GM12874 (cell line): ENCODE data around the gene SCFD2.

Experiments used
- CTCF ChIP-seq: IDR thresholded peaks from 2 replicates; pipeline ENCODE4 v1.5.1; 2011; ENCODE audit warnings: low read depth, mild to moderate bottlenecking, control low read depth, low read length, moderate library complexity; ENCODE audit not compliant: insufficient read depth

SCFD2 gene

GRCh38 chr4:53055274-53055673 lies 310.6 kb downstream of the SCFD2 start:
- TF ChIP-seq CTCF = no peak

GRCh38 chr4:53050361-53050774 lies 315.5 kb downstream of the SCFD2 start:
- TF ChIP-seq CTCF = no peak

DNA sequence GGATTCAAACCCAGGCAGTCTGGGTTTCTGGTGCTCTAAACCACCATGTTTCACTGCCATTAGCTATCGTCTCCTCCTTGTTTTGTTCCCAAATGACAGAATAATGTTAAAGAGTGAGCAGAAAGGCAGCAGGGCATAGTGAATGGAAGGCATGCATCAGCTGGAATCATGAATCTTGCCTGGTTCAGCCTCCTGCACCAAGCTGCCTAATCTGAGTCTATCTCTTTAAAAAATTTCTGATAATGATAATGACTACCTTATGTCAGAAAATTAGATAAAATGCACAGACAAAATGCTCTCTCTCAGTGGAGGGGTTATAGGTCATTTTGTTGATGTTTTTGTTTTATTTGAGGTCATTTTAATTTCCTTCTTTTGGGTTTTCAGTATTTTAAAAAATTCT lies 316.3 kb downstream of the SCFD2 start:
- no peak for TF ChIP-seq CTCF

DNA sequence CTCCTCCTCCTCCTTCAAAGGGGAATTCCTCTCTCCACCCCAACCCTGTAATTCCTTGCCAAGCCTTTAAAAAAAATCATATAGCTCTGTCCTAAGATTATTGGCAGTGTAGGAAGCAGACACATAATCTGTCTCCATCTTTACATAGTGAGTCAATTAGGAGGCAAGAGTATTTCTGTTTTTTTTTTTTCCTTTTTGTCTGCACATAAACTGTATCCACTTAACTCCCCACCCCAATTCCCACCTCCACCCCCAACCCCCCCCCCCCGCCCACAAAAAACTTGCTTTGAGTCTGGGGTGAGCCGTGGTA lies 321.3 kb downstream of the SCFD2 start:
- no peak for TF ChIP-seq CTCF

DNA sequence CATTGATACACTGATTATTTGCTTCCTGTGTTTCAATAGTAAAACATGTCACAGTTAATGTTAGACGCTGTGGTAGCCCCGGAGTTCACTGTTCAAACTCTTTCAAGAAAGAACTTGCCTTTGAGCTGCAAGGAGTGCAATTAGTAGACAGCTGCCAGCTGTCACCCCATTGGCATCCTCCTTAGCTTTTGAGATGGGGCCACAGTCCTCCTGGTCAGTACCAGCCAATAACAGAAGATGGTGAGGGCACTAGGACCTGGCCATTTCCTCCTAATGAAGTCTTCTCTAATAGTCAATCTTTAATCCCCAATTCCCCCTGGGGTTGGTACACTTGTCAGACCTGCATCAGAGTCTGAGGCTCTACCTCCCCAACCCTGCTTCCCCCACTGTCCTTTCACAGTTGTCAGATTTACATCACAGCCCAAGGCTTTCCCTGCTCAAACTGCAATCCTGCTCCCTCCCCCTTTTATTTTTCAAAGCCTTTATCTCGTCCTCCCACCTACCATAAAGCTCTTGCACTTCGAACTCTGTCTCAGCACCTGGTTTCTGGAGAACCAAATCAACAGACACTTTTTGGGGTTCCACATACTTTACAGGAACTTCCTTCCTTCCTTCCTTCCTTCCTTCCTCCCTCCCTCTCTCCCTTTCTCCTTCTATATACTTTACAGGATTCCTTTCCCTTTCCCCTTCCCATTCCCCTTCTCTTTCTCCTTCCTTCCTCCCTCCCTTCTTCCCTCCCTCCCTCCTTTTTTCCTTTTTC lies 321.8 kb downstream of the SCFD2 start:
- TF ChIP-seq CTCF = no peak

DNA sequence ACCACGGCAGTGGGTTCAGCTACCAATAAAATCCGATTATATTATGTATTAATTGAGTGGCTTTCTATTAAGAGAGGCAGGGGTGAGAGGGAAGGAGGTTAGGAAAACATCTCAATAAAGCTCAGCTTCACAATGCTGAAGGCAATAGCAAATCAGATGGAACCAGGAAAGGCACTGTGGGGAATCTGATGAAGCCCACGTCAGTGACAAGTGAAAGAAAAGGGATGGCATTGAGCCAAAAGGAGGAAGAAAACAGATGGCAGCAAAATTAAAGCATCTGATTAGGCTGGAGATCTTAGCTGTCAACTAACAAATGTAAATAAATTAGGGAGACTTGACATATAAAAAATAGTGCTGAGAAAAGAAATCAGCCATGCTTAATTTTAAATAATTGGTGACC lies 322.8 kb downstream of the SCFD2 start:
- no peak for TF ChIP-seq CTCF

- no peak for TF ChIP-seq CTCF
These were observed 325.0 kb downstream of the SCFD2 start for GRCh38 chr4:53040851-53041250.

DNA sequence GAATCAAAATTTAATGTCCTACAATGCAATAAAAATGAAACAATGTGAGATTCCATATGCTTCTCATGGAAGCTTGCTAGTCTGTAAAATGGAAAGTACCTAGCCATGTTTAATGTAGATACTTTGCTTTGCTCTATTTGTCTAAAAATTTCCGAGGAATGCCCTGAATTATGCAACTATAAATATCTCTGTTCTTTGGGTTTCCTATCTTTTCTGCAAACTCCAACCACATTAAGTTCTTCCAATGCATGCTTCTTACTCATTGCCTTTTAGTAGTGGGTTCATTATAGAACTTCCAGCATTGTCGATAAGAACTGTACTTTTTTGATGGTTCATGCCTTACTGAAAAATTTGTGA lies 325.4 kb downstream of the SCFD2 start:
- no peak for TF ChIP-seq CTCF
